ENCODE data around the gene E2F3.

- TF ChIP-seq CTCF (IDR thresholded peaks at IDR 0.05) (no peak), EP300 (IDR thresholded peaks at IDR 0.05) (no peak)
These were observed 95.7 kb downstream of the E2F3 start for GRCh38 chr6:20497216-20498040.

Measured in upper lobe of left lung (tissue), 4 donors.